Fibroblast of the aortic adventitia (primary cell): Measurements from ENCODE around the gene OR9G1. TPM values are rescaled to one million over a fixed set of nuclear protein-coding genes. Genes with fewer than 3 reads are reported as not detected.

Source experiments
- DNase-seq: peaks from one replicate; pipeline ENCODE4 v3.0.0-alpha.2; 2010; ENCODE audit warnings: low read depth
- H3K4me3 ChIP-seq: 2 replicates; pipeline ENCODE4 v1.5.1; 2011; ENCODE audit warnings: low read depth, mild to moderate bottlenecking, control low read depth, low read length, moderate library complexity
- CTCF ChIP-seq: IDR thresholded peaks from 2 replicates; pipeline ENCODE4 v1.5.1; 2011; ENCODE audit warnings: mild to moderate bottlenecking, low read length, control low read depth, inconsistent platforms; ENCODE audit not compliant: insufficient read depth
- small RNA-seq: library from RNA; depleted of rRNA; stranded (forward); fragments of <200 nt; gene quantifications from one replicate; pipeline ENCODE3, GENCODE V24; 2012
- total RNA-seq: library from RNA; depleted of rRNA; stranded (reverse); fragments of >200 nt; gene quantifications from 2 replicates; pipeline ENCODE4 v1.2.3, GENCODE V29; 2012; ENCODE audit warnings: low replicate concordance

The OR9G1 gene
- total RNA-seq, 1 donor = not detected

GRCh38 chr11:56720513-56720912 lies 21.6 kb downstream of the OR9G1 start:
- no peak for DNase-seq
- H3K4me3 ChIP-seq = no peak overlapping the region
- no peak for TF ChIP-seq CTCF

DNA sequence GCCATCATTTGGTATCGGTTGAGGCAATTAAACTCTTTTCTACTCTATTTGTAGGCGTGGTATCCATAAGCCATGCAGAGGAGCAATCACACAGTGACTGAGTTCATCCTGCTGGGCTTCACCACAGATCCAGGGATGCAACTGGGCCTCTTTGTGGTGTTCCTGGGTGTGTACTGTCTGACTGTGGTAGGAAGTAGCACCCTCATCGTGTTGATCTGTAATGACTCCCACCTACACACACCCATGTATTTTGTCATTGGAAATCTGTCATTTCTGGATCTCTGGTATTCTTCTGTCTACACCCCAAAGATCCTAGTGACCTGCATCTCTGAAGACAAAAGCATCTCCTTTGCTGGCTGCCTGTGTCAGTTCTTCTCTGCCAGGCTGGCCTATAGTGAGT lies 41.2 kb downstream of the OR9G1 start:
- no peak overlapping the region for H3K4me3 ChIP-seq
- no peak for TF ChIP-seq CTCF
- DNase-seq = no peak

- H3K4me3 ChIP-seq = no peak overlapping the region
- no peak for TF ChIP-seq CTCF
- no peak for DNase-seq
Observed at GRCh38 chr11:56740886-56741285, 42.0 kb downstream of the OR9G1 start.

GRCh38 chr11:56748597-56748996 lies 49.7 kb downstream of the OR9G1 start, which contains the start of gene OR9G4:
Gene OR9G4, minus strand, starts transcription at chr11:56748697. Its CDS starts 4,931 bp downstream, at chr11:56743766.
- TF ChIP-seq CTCF = no peak
- no peak within 1 kb of the TSS for H3K4me3 ChIP-seq
- DNase-seq = no peak

DNA sequence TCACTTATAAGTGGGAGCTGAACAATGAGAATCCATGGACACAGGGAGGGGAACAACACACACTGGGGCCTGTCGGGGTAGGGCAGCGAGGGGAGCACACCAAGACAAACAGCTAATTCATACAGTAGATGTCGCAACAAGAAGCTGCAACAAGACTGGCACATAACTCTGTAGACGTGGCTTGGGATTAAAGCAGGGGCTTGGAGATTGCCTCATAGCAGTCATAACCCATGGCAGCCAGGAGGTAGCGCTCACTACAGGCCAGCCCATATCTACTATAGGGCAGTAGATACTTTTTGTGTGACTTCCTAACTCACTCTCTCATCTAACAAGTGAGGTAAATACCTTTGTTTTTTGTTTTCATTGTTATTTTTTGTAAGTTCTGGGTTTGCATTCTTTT lies 51.3 kb downstream of the OR9G1 start:
- H3K4me3 ChIP-seq = no peak overlapping the region
- DNase-seq = no peak
- no peak for TF ChIP-seq CTCF

DNA sequence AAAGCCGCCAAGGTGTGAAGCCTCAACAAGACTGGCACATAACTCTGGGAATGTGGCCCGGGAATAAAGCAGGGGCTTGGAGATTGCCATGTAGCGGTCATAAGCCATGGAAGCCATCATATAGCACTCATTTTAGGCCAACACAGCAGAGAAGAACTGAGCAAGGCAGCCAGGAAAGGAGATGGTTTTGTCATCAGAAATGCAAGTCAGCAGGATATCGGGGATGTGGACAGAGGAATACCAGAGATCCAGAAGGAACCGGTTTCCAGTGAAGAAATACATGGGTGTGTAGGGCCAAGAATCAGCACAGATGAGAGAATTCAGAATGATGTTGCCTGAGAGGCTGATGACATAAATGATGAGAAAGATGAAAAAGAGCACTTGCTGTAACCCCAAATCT lies 52.6 kb downstream of the OR9G1 start:
- no peak for DNase-seq
- no peak overlapping the region for H3K4me3 ChIP-seq
- TF ChIP-seq CTCF = no peak

Small RNA genes within 50 kb of the gene (small RNA-seq; reads per million reads assigned to genes)
- gene AP001803.1 (not detected), gene AP004245.1 (not detected), gene MIR6128 (not detected)

Other genes starting within 250 kb of the OR9G1 start
- gene OR5M3, start 225.7 kb upstream of the OR9G1 start, total RNA-seq = not detected in 2 replicates
- not detected in 2 replicates for gene OR5M8, start 207.7 kb upstream of the OR9G1 start, total RNA-seq
- gene OR5M11, start 155.8 kb upstream of the OR9G1 start, total RNA-seq = not detected in 2 replicates
- not detected in 2 replicates for gene OR5M10, start 121.4 kb upstream of the OR9G1 start, total RNA-seq
- not detected in 2 replicates for gene OR5M1, start 84.2 kb upstream of the OR9G1 start, total RNA-seq
- not detected in 2 replicates for gene OR5AP2, start 56.7 kb upstream of the OR9G1 start, total RNA-seq
- gene OR5AR1, start 35.4 kb upstream of the OR9G1 start, total RNA-seq = not detected in 2 replicates
- gene OR9G4, start 49.6 kb downstream of the OR9G1 start, total RNA-seq = not detected in 2 replicates